RWPE2 (cell line): ENCODE data around the gene KAT7.
"Not testable (repeated sequence)": the region's sequence is repeated elsewhere in the genome, so short reads cannot be mapped to it uniquely, and the experiment has no call there.

Experiments
- ATAC-seq: fragments of 200-7000 bp; cut with Tn5 transposase; 3 replicates; pipeline ENCODE4 v1.9.1; 2021; ENCODE audit warnings: low read depth
- DNase-seq: peaks from one replicate; pipeline ENCODE4 v3.0.0-alpha.2; 2020; ENCODE audit warnings: low spot score
- H3K27ac ChIP-seq: fragments of 450-650 bp; 2 replicates; pipeline ENCODE4 v1.5.1; 2017; ENCODE audit warnings: mild to moderate bottlenecking; ENCODE audit not compliant: poor library complexity, severe bottlenecking
- H3K27me3 ChIP-seq: fragments of 250-450 bp; sonication (Bioruptor Pico); 2 replicates; pipeline ENCODE4 v1.5.1; 2021; ENCODE audit warnings: mild to moderate bottlenecking, moderate library complexity; ENCODE audit not compliant: insufficient read depth, poor library complexity, severe bottlenecking
- H3K36me3 ChIP-seq: fragments of 250-450 bp; sonication (Bioruptor Pico); 2 replicates; pipeline ENCODE4 v1.5.1; 2020; ENCODE audit warnings: low read depth, mild to moderate bottlenecking, moderate library complexity
- H3K4me1 ChIP-seq: fragments of 250-450 bp; sonication (Bioruptor Pico); 2 replicates; pipeline ENCODE4 v1.5.1; 2021; ENCODE audit warnings: mild to moderate bottlenecking, moderate library complexity; ENCODE audit not compliant: insufficient read depth, poor library complexity, severe bottlenecking
- H3K4me3 ChIP-seq: fragments of 250-450 bp; sonication (Bioruptor Pico); 2 replicates; pipeline ENCODE4 v1.5.1; 2021; ENCODE audit warnings: mild to moderate bottlenecking, moderate library complexity; ENCODE audit not compliant: severe bottlenecking
- H3K9me3 ChIP-seq: fragments of 250-450 bp; sonication (Bioruptor Pico); 2 replicates; pipeline ENCODE4 v1.5.1; 2021; ENCODE audit warnings: mild to moderate bottlenecking, moderate library complexity; ENCODE audit not compliant: severe bottlenecking
- TF ChIP-seq, protein P1 (sequence below): fragments of 450-650 bp; IDR thresholded peaks from one replicate; pipeline ENCODE4 v1.5.1; 2017; ENCODE audit warnings: mild to moderate bottlenecking, moderate library complexity; ENCODE audit not compliant: poor library complexity, severe bottlenecking

The KAT7 gene

GRCh38 chr17:49821916-49822315, 33.4 kb downstream of the KAT7 start:
- Histone ChIP-seq H3K4me1 (no peaks in the 10 kb centered on the region), H3K27ac (no peak overlapping the region), H3K4me3 (no peak overlapping the region), H3K36me3 (peaks cover 87% of the 10 kb centered on the region), H3K27me3 (no peaks in the 10 kb centered on the region), H3K9me3 (no peaks in the 10 kb centered on the region)
- TF ChIP-seq, protein P1, sequence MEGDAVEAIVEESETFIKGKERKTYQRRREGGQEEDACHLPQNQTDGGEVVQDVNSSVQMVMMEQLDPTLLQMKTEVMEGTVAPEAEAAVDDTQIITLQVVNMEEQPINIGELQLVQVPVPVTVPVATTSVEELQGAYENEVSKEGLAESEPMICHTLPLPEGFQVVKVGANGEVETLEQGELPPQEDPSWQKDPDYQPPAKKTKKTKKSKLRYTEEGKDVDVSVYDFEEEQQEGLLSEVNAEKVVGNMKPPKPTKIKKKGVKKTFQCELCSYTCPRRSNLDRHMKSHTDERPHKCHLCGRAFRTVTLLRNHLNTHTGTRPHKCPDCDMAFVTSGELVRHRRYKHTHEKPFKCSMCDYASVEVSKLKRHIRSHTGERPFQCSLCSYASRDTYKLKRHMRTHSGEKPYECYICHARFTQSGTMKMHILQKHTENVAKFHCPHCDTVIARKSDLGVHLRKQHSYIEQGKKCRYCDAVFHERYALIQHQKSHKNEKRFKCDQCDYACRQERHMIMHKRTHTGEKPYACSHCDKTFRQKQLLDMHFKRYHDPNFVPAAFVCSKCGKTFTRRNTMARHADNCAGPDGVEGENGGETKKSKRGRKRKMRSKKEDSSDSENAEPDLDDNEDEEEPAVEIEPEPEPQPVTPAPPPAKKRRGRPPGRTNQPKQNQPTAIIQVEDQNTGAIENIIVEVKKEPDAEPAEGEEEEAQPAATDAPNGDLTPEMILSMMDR = no peak
- ATAC-seq (no peak), DNase-seq (no peak)

DNA sequence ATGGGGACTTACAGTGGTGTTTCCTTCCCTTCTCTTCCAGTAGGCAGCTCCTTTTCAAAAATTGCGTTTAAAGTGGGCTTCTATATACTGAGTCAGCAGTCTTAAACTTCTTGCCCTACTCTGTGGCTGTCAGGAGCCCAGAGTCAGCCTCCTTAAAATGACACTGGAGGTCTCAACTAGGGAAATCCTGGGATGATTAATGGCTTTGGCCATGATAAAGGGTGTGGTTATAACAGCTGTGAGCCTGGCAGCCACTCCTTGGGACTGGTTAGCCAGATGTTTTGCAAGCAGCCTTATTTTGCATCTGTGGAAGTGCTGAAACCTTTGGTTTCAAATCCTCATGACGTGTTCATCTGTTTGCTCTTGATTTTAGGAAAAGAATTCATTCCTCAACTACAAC, 34.3 kb downstream of the KAT7 start:
- Histone ChIP-seq H3K27me3 (no peaks in the 10 kb centered on the region), H3K36me3 (peaks cover 87% of the 10 kb centered on the region), H3K4me3 (no peak overlapping the region), H3K27ac (no peak overlapping the region), H3K9me3 (no peaks in the 10 kb centered on the region), H3K4me1 (no peaks in the 10 kb centered on the region)
- TF ChIP-seq, protein P1 = no peak
- ATAC-seq = no peak
- DNase-seq = no peak

DNA sequence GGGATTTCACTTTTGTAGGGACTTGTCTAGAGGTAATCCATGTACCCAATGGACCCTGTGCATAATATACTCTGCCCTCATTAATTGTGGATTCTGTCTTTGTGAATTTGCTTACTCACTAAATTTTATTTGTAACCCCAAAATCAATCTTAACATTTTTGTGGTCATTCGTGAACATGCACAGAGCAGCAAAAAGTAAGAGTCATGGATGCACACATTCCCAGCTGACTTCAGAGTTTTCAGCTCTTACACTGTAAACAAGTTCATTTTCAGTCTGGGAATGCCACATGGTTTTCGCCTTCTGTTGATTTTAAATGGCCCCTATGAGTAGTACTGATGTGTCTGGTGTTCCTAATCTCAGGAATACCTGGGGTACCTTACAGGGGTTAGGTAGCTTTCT, 35.1 kb downstream of the KAT7 start:
- TF ChIP-seq, protein P1 = no peak
- no peaks in the 10 kb centered on the region for H3K9me3 ChIP-seq
- no peaks in the 10 kb centered on the region for H3K4me1 ChIP-seq
- no peak for ATAC-seq
- no peak overlapping the region for H3K27ac ChIP-seq
- peaks cover 86% of the 10 kb centered on the region for H3K36me3 ChIP-seq
- no peak for DNase-seq
- H3K27me3 ChIP-seq = no peaks in the 10 kb centered on the region
- no peak overlapping the region for H3K4me3 ChIP-seq

- Histone ChIP-seq H3K27ac (no peak overlapping the region), H3K27me3 (no peaks in the 10 kb centered on the region), H3K9me3 (no peaks in the 10 kb centered on the region), H3K4me3 (no peak overlapping the region), H3K4me1 (no peaks in the 10 kb centered on the region), H3K36me3 (peaks cover 87% of the 10 kb centered on the region)
- TF ChIP-seq, protein P1 = no peak
- ATAC-seq (no peak), DNase-seq (no peak)
Measured at GRCh38 chr17:49825645-49826044, 37.2 kb downstream of the KAT7 start.

- not testable (repeated sequence) for H3K27me3 ChIP-seq, H3K9me3 ChIP-seq, H3K4me3 ChIP-seq, H3K27ac ChIP-seq, DNase-seq, H3K4me1 ChIP-seq, ATAC-seq
- peaks cover 74% of the 10 kb centered on the region for H3K36me3 ChIP-seq
Measured at GRCh38 chr17:49828325-49828724, 39.8 kb downstream of the KAT7 start.
